Hematopoietic multipotent progenitor cell (in vitro differentiated cells): Measurements from ENCODE around the gene GALNT6. TPM values are rescaled to one million over a fixed set of nuclear protein-coding genes. Genes with fewer than 3 reads are reported as not detected.

Experiments
- DNase-seq, 3 donors: peaks; one replicate each; pipeline ENCODE4 v3.0.0-alpha.2; 2011 to 2015; ENCODE audit warnings: low read depth in 2 of 3, low spot score in 2 of 3
- total RNA-seq: library from RNA; depleted of rRNA; stranded (reverse); fragments of >200 nt; gene quantifications from one replicate; pipeline ENCODE4 v1.2.3, GENCODE V29; 2012

GALNT6 gene, protein sequence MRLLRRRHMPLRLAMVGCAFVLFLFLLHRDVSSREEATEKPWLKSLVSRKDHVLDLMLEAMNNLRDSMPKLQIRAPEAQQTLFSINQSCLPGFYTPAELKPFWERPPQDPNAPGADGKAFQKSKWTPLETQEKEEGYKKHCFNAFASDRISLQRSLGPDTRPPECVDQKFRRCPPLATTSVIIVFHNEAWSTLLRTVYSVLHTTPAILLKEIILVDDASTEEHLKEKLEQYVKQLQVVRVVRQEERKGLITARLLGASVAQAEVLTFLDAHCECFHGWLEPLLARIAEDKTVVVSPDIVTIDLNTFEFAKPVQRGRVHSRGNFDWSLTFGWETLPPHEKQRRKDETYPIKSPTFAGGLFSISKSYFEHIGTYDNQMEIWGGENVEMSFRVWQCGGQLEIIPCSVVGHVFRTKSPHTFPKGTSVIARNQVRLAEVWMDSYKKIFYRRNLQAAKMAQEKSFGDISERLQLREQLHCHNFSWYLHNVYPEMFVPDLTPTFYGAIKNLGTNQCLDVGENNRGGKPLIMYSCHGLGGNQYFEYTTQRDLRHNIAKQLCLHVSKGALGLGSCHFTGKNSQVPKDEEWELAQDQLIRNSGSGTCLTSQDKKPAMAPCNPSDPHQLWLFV
- 34.2 TPM for total RNA-seq

DNA sequence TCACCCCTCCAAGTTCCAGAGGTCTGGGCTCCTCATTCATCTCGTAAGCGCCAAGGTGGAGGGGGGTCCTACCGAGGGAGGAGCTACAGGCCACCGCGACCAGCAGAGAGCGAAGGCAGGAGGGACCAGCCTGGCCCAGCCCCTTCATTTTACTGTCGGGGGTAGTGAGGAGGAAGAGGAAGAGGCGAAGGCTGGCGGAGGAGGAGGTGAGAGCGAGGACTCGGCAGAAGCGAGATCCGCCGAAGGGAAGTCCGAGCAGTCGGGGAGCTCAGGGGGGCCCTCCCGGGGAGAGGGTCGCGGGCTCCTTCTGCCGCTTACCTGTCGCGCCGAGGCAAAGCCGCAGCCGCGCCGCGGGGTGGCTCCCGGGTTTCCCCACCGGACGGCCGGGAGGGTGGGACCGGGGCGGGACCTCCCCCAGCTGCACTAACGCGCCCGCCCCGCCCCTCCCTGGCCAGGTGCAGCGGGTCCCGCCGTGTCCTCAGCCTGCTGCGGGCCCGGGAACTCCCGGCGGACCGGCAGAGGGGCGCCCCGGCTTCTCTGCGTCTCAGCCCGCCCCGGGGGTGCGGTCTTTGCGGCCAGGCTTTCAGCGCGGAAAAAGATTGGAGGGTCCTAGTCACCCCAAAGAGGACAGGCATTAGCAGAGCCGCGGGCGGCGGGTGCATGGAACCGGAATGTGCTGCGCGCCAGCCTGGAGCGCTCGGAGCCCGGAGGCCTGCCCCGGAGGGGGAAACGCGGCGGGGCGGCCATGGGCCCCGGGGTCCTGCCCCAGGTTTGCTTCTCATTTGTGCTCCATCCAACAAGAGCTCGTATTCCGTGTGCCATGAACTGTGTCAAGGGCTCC is at the start of gene GALNT6:
GALNT6 (minus strand) TSS at position 124 of the 841 bp plus-strand sequence. CDS start 11,625 bp downstream, outside the sequence.
- peak in 2 of 3 donors; percentile 52 to 57 for DNase-seq

- no peak for DNase-seq
Observed at GRCh38 chr12:51439330-51439729, 48.1 kb upstream of the GALNT6 start.

DNA sequence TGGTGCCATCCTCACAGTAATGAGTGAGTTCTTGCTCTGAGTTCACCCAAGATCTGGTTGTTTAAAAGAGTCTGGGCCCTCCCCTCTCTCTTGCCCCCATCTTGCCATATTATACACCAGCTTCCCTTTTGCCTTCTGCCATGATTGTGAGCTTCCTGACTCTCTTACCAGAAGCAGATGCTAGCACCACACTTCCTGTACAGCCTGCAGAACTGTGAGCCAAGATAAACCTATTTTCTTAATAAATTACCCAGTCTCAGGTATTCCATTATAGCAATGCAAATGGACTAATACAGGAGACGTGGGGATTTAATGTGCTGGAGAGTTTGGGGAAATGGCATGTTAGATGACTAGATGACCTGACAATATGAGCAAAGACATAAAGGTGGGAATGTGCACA is 46.2 kb upstream of the GALNT6 start:
- DNase-seq, result peak in 2 of 3 donors; percentile 46 to 88

GRCh38 chr12:51434305-51434704 is 43.1 kb upstream of the GALNT6 start:
- DNase-seq, result no peak

DNA sequence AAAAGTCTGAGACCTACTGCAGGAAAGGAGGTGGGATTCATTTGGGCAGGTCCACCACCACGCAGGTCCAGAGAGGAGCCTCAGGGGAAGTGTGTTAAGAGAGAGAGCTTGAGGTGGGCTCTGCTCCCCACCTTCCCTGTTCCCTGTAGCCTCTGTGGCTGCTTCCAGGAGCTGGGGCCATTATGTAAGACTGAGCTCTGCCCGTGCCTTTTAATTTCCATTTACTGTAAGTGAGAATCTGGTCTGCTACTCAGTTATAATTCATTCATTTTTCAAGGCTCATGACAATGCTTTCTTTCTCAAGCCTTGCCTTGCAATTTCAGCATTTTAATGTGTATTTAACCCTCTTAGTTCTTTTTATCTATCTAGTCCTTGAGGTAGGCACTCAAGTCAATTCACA is 41.7 kb upstream of the GALNT6 start:
- no peak for DNase-seq

GRCh38 chr12:51430196-51430895 is 39.1 kb upstream of the GALNT6 start:
- no peak for DNase-seq

DNA sequence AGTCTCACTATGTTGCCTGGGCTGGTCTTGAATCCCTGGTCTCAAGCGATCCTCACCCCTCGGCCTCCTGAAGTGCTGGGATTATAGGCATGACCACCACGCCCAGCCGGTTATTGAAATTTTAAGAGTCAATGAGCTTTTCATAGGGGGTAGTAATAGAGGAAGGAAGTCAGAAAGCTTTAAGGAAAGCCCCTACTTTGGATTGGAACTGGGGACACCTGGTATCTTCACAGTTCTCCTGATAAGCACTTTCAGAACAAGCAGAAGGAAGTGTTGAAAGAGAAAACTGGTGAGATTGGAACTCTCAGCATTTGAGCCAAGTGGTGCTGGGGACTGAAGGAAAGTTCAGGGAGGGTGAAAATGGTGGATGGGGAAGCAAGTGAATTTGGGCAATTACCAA is 38.5 kb upstream of the GALNT6 start:
- no peak for DNase-seq

DNA sequence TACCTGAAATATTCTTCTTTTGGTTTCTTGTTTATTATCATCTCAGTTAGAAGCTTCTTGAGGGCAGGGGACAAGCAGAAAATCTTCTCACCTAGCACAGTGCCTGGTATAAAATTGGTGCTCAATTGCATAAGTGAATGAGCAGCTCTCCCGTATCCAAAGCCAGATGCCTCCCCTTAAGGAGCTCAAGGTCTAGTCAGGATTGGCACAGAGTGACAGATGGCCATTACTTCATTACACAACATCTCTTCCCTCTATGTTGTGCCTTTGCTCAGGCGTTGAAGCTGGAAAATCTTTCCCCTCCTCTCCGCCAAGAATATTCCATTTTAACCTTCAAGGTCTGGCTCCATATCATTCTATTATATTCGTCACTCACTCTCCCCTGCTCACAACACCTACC is 37.0 kb upstream of the GALNT6 start:
- DNase-seq, result no peak

GRCh38 chr12:51424662-51425539 is 33.7 kb upstream of the GALNT6 start, which contains the start of gene SLC4A8:
Gene SLC4A8, plus strand, starts transcription at chr12:51424831. Its CDS starts 157 bp downstream, at chr12:51424988.
- peak; percentile 35 to 89 (median 87) for DNase-seq

DNA sequence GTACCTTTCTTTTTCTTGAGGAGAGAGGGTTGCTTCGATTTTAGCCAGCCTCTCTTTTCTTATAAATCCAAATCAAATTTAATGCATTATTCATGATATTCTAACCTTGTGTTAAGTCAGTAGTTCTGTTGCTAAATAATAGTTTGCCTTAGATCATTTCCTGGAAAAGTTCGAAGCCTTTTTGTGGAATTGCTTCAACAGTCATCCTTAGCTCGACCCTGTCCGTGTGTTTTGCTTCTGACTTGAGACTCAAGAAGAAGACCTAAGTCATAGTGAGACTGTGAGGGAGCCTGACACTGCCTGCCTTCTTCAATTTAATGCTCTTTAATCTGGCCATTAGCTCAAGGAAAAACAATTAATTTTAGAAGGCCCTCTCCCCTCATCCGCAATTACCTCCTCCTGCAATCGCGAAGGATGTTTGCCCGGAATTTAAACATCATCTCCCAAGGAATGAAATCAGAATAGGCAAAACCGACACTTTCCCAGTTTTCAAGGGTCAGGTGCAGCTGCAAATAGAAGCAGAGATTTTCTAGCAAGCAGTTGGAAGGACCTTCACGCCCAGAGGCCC is 33.0 kb upstream of the GALNT6 start:
- no peak for DNase-seq

DNA sequence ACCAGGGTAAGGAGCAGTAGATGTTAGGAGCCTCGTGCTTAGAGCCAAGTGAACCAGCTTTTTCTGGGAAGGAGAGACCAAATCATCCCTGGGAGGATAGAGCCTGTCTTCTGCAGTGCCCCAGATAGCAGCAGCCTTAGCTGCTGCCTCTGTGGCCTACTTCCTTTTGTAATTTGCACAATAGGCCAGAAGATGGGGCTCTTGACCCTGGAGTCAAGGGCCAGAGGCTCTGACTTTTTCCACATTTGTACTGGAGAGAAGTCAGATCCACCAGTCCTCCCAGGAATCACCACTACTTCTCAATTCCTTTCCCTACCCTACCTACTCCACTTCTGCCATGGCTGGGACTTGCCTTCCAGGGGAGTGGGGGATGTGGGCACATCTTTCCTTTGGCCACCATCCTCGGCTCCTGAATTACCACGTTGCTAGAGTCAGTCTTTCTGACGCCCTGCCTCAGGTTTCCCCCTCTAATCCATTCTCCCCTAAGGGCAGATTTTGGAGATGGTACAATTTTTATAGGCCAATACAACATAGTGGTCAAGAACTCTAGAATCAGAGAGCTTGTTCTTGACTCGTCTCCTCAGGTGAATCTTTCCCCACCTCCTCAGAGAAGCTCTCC is 30.2 kb upstream of the GALNT6 start:
- peak; percentile 22 to 79 (median 64) for DNase-seq

GRCh38 chr12:51419425-51420193 is 28.4 kb upstream of the GALNT6 start:
- DNase-seq, result peak in 2 of 3 donors; percentile 42 to 55

- no peak for DNase-seq
Observed at GRCh38 chr12:51417826-51418225, 26.6 kb upstream of the GALNT6 start.

- no peak for DNase-seq
Observed at GRCh38 chr12:51415931-51416330, 24.7 kb upstream of the GALNT6 start.

- no peak for DNase-seq
Observed at GRCh38 chr12:51413791-51414190, 22.6 kb upstream of the GALNT6 start.

DNA sequence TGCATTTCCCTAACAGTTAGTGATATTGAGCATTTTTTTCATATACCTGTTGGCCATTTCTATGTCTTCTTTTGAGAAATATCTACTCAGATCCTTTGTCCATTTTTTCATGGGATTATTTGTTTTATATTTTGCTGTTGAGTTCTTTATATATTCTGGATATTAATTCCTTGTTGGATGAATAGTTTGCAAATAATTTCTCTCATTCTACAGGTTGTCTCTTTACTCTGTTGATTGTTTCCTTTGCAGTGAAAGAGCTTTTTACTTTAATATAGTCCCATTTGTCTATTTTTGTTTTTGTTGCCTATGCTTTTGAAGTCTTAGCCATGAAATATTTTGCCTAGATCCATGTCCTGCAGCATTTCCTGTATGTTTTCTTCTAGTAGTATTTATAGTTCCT is 21.9 kb upstream of the GALNT6 start:
- DNase-seq, result no peak

DNA sequence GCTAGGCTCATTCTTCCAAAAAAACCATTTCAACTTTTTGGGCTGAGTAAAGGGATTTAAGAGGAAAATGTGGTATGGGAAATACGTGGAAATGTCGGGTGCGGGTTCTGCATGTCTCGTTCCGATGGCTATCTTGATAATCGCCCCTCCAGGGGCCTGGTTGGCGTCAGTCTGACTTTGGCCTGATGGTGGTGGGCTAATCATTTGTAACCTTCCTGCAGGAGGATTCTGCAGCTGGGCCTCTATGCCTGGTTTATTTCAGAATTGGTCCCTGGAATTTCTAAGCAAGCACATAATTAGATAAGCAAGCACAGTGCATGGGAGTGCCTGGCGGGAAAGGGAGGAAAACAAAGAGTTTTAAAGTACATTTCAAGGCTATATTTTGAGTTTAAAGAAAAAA is 18.6 kb upstream of the GALNT6 start:
- DNase-seq, result no peak

DNA sequence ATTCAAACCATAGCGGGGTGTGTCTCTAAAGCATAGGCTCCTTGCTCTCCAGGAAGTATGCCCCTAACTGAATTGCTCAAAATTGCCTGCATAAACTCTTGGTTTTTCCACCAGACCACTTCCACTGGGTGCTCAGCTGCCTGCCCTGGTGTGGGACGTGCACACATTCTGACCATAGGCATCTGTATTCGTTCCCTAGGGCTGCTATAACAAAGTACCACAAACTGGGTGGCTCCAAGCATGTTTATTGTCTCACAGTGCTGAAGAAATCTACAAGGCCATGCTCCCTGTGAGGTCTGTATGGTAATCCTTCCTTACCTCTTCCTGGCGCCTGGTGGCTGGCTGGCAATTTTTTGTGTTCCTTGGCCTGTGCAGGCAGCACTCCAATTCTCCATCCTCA is 16.4 kb upstream of the GALNT6 start:
- no peak for DNase-seq
